GM23338 (cell line): ENCODE data around the gene PPP1R36.

ENCODE experiments used
- CREB1 ChIP-seq: fragments of 250-450 bp; sonication (Bioruptor Pico); IDR thresholded peaks from 2 replicates; pipeline ENCODE4 v1.5.0; 2020; ENCODE audit warnings: low read depth, mild to moderate bottlenecking, moderate library complexity
- CTCF ChIP-seq, 2 experiments: fragments of 200-600 bp in 1 of 2; sonication (generic) in 1 of 2; conservative IDR thresholded peaks; 2 replicates each; pipeline versions ENCODE4 v1.5.1 to v1.6.1; 2016 to 2017; ENCODE audit warnings: antibody characterized with exemption in 2 of 2, low read depth in 2 of 2, mild to moderate bottlenecking in 2 of 2, moderate library complexity in 1 of 2
- ETS1 ChIP-seq: IDR thresholded peaks from 2 replicates; pipeline ENCODE4 v1.6.1; 2016; ENCODE audit warnings: antibody characterized with exemption
- EZH2 ChIP-seq: fragments of 200-600 bp; sonication (generic); IDR thresholded peaks from one replicate; pipeline ENCODE4 v1.8.0; 2017; ENCODE audit warnings: antibody characterized with exemption, mild to moderate bottlenecking, low read depth; ENCODE audit not compliant: unreplicated experiment
- EZH2phosphoT487 ChIP-seq: fragments of 200-600 bp; sonication (generic); IDR thresholded peaks from one replicate; pipeline ENCODE4 v1.8.1; 2018; ENCODE audit warnings: antibody characterized with exemption; ENCODE audit not compliant: unreplicated experiment
- JUNB ChIP-seq: IDR thresholded peaks from one replicate; pipeline ENCODE4 v1.6.1; 2016; ENCODE audit warnings: antibody characterized with exemption; ENCODE audit not compliant: unreplicated experiment
- NANOG ChIP-seq: IDR thresholded peaks from 2 replicates; pipeline ENCODE4 v1.6.1; 2016; ENCODE audit warnings: antibody characterized with exemption, borderline replicate concordance
- POLR2AphosphoS5 ChIP-seq: IDR thresholded peaks from 2 replicates; pipeline ENCODE4 v1.6.1; 2016; ENCODE audit warnings: antibody characterized with exemption, low read depth
- REST ChIP-seq: IDR thresholded peaks from one replicate; pipeline ENCODE4 v1.6.1; 2018; ENCODE audit warnings: antibody characterized with exemption; ENCODE audit not compliant: unreplicated experiment
- STAT1 ChIP-seq: IDR thresholded peaks from one replicate; pipeline ENCODE4 v1.6.1; 2016; ENCODE audit warnings: antibody characterized with exemption; ENCODE audit not compliant: unreplicated experiment
- ZNF114 ChIP-seq: fragments of 250-450 bp; sonication (Bioruptor Pico); IDR thresholded peaks from 2 replicates; pipeline ENCODE4 v1.5.0; 2020; ENCODE audit warnings: mild to moderate bottlenecking, moderate library complexity
- ZNF331 ChIP-seq: fragments of 250-450 bp; sonication (Bioruptor Pico); IDR thresholded peaks from 2 replicates; pipeline ENCODE4 v1.5.0; 2020; ENCODE audit warnings: low read depth, mild to moderate bottlenecking, moderate library complexity

- TF ChIP-seq CTCF (conservative IDR thresholded peaks at IDR 0.05; ENCODE audit: low read depth in 2 of 2), result no peak
- TF ChIP-seq POLR2AphosphoS5, result no peak
- no peak for TF ChIP-seq CREB1
- no peak for TF ChIP-seq EZH2
- TF ChIP-seq REST, result no peak
- TF ChIP-seq EZH2phosphoT487, result no peak
- TF ChIP-seq ZNF114 (CRISPR knock-in tag), result no peak
- TF ChIP-seq STAT1, result no peak
- no peak for TF ChIP-seq ETS1
- TF ChIP-seq NANOG, result no peak
- no peak for TF ChIP-seq JUNB
- TF ChIP-seq ZNF331 (CRISPR knock-in tag), result no peak
These were observed 44.7 kb downstream of the PPP1R36 start for GRCh38 chr14:64594438-64594837.
